Measurements from ENCODE around the gene CHCT1.

DNA sequence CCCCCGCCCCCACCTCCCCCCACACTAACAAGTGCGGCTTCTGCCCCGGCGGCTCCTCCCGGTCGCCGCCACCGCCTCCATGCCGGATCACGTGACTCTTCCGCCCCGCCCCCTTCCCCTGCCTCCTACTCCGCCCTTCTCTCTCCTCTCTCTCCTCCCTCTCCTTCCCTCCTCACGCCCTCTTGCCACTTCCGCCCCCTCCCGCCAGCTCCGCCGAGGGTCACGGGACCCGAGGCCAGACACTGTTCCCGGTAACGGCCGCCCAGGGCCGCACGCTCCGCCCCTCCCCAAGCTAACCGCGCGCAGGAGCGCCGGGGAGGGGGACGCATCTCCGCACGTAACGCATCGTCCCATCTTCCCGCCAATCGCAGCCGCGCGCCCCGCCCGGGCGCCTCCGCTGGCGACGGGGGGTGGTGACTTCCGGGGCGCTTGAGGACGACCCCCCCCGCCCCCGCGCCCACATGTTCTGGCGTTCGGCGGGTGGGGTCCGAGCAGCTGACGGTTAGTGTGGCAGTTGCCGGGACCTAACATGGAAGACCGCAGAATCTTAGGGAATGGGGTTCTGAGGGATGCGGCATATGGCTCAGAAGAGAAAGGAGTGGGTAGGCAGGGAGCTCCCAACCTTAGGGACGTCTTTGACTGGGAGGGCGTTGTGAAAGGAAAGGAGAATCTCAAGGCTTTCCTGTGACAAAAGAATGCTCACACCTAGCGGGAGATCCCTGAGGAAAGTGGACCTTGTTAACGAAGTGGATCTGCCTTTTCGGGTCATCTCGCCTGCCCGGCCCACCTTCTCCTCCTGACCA, 30.0 kb upstream of the CHCT1 start, which contains the start of gene USP32:
- TF ChIP-seq TAF1 (IDR thresholded peaks at IDR 0.05; ENCODE audit: low read depth, low read length) (peak; percentile 70; the same call in 1 of the 2 replicates), JUN (IDR thresholded peaks at IDR 0.05; ENCODE audit: low read depth, low read length) (no peak)

All from H1 (cell line).